ENCODE measurements around the gene CMTM3.
"Not testable (repeated sequence)": the region's sequence is repeated elsewhere in the genome, so short reads cannot be mapped to it uniquely, and the experiment has no call there.

The CMTM3 gene

DNA sequence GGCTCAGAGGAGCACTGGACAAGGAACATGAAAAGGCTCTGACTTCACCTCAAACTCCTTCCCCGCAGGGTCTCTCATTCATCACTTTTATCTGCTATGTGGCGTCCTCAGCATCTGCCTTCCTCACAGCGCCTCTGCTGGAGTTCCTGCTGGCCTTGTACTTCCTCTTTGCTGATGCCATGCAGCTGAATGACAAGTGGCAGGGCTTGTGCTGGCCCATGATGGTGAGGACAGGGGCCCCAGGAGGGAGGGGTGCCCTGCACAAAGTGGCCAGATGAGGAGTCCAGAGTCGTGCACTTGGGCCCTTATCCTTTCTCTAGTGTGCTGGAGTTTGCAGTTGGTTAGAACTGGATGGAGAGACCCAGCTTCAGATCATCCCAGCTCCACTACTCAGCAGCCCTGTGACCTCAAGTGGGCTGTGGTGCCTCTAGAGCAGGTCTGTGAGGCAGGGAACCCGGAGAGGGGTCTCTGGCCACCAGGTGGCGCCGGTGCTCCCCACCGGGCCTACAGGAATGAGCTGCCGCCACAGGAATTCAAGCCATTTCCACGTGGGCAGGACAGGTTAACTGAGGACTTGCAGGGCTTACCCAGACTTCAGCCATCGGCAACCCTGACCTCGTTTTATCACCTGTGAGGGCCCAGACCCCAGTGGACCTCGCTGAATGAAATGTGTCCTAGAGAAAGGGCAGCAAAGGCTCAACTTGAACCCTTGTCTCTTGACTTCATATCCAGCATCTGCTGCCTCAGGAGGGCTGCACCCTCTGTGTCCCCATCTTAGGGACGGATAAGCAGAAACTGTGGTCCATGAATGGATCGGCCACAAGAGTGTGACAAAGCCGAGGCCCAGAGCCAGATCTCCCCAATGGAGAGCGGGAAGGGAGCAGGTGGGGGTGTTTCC, 4.0 kb downstream of the CMTM3 start:
- Mint-ChIP-seq H3K27me3 (peaks cover 8% of the 10 kb centered on the region), H3K9me3 (no peaks in the 10 kb centered on the region), H3K4me1 (ENCODE audit: low read depth) (peaks cover 40% of the 10 kb centered on the region), H3K4me3 (no peak overlapping the region), H3K36me3 (ENCODE audit: low read depth) (peaks cover 86% of the 10 kb centered on the region), H3K27ac (peak overlapping the region; percentile 66)
- intact Hi-C loops (cut with micrococcal nuclease), result loop anchor here (5.0 kb wide), 3 partner anchors 86 to 201 kb away; partner anchors contain the start of gene CMTM4

DNA sequence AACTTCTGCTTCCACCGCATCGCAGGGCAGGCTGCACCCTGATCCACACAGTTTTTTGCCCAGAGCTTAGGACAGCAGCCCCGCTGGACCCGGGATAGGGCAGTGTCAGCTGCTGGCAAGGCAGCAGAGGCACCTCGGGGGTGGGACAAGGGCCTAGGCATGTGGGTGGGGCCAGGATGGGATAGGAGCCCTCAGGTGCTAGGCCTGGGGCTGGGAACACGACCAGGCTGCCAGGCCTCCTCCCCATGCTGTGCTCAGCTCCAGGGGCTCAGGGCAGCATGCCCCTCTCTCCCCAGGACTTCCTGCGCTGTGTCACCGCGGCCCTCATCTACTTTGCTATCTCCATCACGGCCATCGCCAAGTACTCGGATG, 4.6 kb downstream of the CMTM3 start:
- Mint-ChIP-seq H3K9me3 (no peaks in the 10 kb centered on the region), H3K27ac (no peak overlapping the region), H3K4me1 (ENCODE audit: low read depth) (peaks cover 34% of the 10 kb centered on the region), H3K4me3 (no peak overlapping the region), H3K36me3 (ENCODE audit: low read depth) (peaks cover 87% of the 10 kb centered on the region), H3K27me3 (peaks cover 2% of the 10 kb centered on the region)
- intact Hi-C loops (cut with micrococcal nuclease), result loop anchor here (5.0 kb wide), 3 partner anchors 87 to 202 kb away; partner anchors contain the start of gene CMTM4

DNA sequence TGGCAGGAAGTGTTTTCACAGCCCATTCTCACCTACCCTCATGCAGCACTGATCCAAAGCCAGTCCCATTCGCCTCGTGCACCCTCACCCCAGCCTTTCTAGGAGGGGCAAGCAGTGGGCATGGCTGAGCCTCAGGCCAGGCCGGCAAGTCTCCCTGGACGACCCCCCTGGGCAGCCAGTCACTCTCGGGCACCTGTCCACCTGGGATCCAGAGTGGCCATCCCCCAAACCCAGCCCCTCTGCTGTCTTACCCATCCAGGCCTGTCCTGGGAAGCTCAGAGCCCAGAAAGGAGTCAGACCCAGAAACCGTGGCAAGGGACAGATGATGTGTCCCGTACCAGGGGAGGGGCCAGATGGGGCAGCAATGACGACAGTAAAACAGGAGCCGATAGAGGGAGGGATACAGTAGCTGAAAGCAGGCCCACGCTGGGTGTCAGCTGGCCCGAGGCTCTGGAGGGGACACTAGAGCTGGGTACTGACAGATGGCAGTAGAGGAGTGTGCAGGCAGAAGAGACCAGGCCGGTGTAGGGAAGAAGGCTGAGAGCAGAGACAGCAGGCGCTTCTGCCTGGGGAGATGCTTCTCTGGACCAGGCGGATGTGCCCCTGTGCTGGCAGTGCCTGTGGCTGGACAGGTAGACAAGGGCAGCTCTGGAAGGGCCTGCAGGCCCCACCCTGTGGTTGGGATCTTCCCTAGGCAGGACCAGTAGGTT, 5.8 kb downstream of the CMTM3 start:
- Mint-ChIP-seq H3K9me3 (no peaks in the 10 kb centered on the region), H3K36me3 (ENCODE audit: low read depth) (peaks cover 95% of the 10 kb centered on the region), H3K27me3 (no peaks in the 10 kb centered on the region), H3K4me1 (ENCODE audit: low read depth) (peaks cover 36% of the 10 kb centered on the region), H3K4me3 (no peak overlapping the region), H3K27ac (no peak overlapping the region)
- intact Hi-C loops (cut with micrococcal nuclease), result no loop called here

GRCh38 chr16:66611911-66612310, 7.4 kb downstream of the CMTM3 start:
- intact Hi-C loops (cut with micrococcal nuclease); H3K9me3 Mint-ChIP-seq; H3K4me3 Mint-ChIP-seq; H3K27ac Mint-ChIP-seq; H3K27me3 Mint-ChIP-seq: not testable (repeated sequence)
- Mint-ChIP-seq H3K4me1 (ENCODE audit: low read depth) (peaks cover 36% of the 10 kb centered on the region), H3K36me3 (ENCODE audit: low read depth) (peaks cover 87% of the 10 kb centered on the region)

DNA sequence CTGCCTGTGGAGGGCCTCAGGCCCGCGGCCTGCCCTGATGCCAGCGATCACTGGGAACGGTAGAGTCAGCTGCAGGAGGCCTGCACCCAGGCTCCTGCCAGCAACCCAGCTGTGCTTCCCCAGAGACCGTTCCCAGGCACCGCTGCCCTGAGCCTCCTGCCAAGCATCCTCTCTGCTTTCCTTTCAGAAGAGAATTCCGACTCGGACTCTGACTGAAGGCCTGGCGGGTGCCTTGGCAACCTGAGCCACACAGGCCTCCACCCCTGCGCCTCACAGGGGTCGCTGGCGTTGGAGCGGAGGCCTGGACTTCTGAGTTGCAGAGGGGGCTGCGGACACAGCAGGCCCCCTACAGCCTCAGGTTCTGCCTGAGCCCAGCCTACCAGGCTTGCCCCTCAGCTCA, 7.9 kb downstream of the CMTM3 start:
- intact Hi-C loops (cut with micrococcal nuclease), result no loop called here
- Mint-ChIP-seq H3K4me1 (ENCODE audit: low read depth) (peaks cover 36% of the 10 kb centered on the region), H3K27me3 (no peaks in the 10 kb centered on the region), H3K27ac (no peak overlapping the region), H3K4me3 (no peak overlapping the region), H3K36me3 (ENCODE audit: low read depth) (peaks cover 84% of the 10 kb centered on the region), H3K9me3 (no peaks in the 10 kb centered on the region)

DNA sequence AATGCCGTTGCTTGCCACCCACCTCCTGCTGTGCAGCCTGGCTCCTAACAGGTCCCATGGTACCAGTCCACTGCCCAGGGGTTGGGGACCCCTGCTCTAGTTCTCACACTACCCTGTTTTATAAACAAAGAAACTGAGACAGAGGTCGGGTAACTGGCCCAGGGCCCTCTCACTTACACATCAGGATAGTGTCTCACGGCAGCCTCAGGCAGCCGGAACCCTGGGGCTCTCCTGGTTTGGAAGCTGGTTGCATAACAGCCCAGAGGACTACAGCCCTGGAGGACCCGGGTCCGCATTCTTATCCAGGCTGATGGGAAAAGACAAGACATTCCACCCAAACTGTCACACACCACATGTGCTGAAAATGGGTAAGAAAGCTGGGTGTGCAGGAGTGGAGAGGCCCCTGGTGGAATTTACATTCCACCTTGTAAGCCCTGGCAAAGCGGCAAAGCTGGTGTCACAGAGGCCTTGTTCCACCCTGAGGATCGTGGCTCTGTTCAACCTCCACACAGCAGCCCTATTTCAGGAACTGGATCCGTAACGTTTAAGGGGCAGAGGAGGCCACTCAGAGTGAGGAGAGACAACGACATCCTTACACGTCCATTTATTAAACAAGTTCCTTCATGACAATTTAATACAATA, 9.8 kb downstream of the CMTM3 start:
- Mint-ChIP-seq H3K27me3 (no peaks in the 10 kb centered on the region), H3K4me3 (no peak overlapping the region), H3K27ac (no peak overlapping the region), H3K36me3 (ENCODE audit: low read depth) (peaks cover 70% of the 10 kb centered on the region), H3K9me3 (no peaks in the 10 kb centered on the region), H3K4me1 (ENCODE audit: low read depth) (peaks cover 26% of the 10 kb centered on the region)
- intact Hi-C loops (cut with micrococcal nuclease), result no loop called here

GRCh38 chr16:66616169-66616568, 11.7 kb downstream of the CMTM3 start:
- Mint-ChIP-seq H3K27ac (peak overlapping the region; percentile 41), H3K9me3 (no peaks in the 10 kb centered on the region), H3K27me3 (no peaks in the 10 kb centered on the region), H3K4me3 (no peak overlapping the region), H3K4me1 (ENCODE audit: low read depth) (peaks cover 31% of the 10 kb centered on the region), H3K36me3 (ENCODE audit: low read depth) (peaks cover 55% of the 10 kb centered on the region)
- intact Hi-C loops (cut with micrococcal nuclease), result no loop called here

GRCh38 chr16:66616592-66616991, 12.1 kb downstream of the CMTM3 start:
- peak overlapping the region; percentile 41 for H3K27ac Mint-ChIP-seq
- no peaks in the 10 kb centered on the region for H3K9me3 Mint-ChIP-seq
- intact Hi-C loops (cut with micrococcal nuclease), result no loop called here

GRCh38 chr16:66617010-66617434, 12.5 kb downstream of the CMTM3 start:
- peaks cover 55% of the 10 kb centered on the region for H3K36me3 Mint-ChIP-seq (ENCODE audit: low read depth)
- peak overlapping the region; percentile 41 for H3K27ac Mint-ChIP-seq
- H3K9me3 Mint-ChIP-seq, result no peaks in the 10 kb centered on the region
- no peak overlapping the region for H3K4me3 Mint-ChIP-seq
- no peaks in the 10 kb centered on the region for H3K27me3 Mint-ChIP-seq
- intact Hi-C loops (cut with micrococcal nuclease), result no loop called here
- peaks cover 31% of the 10 kb centered on the region for H3K4me1 Mint-ChIP-seq (ENCODE audit: low read depth)

More at GRCh38 chr16:66616592-66616991, 12.1 kb downstream of the CMTM3 start:
- H3K4me1 Mint-ChIP-seq (ENCODE audit: low read depth), result peaks cover 31% of the 10 kb centered on the region
- no peaks in the 10 kb centered on the region for H3K27me3 Mint-ChIP-seq
- H3K4me3 Mint-ChIP-seq, result no peak overlapping the region
- H3K36me3 Mint-ChIP-seq (ENCODE audit: low read depth), result peaks cover 55% of the 10 kb centered on the region

DNA sequence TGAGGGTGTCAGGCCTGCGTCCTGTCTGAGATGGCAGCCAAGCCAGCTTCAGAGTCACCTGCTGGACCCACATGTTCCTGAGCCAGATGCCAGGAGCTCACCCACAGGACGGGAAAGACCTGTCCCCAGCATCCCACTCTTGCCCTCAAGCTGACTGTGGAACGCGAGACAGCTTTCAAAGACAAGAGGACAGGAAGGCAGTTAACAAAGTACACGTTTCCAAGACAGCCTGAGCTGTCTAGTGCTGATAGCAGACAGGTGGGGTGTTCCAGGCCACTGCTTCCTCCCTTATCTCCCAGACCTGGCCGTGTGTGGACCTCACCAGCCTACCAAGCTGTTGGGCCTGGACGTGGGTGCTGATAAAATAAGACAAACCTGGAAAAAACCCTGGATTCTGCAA, 13.2 kb downstream of the CMTM3 start:
- H3K27ac Mint-ChIP-seq, result no peak overlapping the region
- H3K4me1 Mint-ChIP-seq (ENCODE audit: low read depth), result peaks cover 31% of the 10 kb centered on the region
- H3K9me3 Mint-ChIP-seq, result no peaks in the 10 kb centered on the region
- intact Hi-C loops (cut with micrococcal nuclease), result no loop called here
- peaks cover 53% of the 10 kb centered on the region for H3K36me3 Mint-ChIP-seq (ENCODE audit: low read depth)
- H3K27me3 Mint-ChIP-seq, result no peaks in the 10 kb centered on the region
- H3K4me3 Mint-ChIP-seq, result no peak overlapping the region

DNA sequence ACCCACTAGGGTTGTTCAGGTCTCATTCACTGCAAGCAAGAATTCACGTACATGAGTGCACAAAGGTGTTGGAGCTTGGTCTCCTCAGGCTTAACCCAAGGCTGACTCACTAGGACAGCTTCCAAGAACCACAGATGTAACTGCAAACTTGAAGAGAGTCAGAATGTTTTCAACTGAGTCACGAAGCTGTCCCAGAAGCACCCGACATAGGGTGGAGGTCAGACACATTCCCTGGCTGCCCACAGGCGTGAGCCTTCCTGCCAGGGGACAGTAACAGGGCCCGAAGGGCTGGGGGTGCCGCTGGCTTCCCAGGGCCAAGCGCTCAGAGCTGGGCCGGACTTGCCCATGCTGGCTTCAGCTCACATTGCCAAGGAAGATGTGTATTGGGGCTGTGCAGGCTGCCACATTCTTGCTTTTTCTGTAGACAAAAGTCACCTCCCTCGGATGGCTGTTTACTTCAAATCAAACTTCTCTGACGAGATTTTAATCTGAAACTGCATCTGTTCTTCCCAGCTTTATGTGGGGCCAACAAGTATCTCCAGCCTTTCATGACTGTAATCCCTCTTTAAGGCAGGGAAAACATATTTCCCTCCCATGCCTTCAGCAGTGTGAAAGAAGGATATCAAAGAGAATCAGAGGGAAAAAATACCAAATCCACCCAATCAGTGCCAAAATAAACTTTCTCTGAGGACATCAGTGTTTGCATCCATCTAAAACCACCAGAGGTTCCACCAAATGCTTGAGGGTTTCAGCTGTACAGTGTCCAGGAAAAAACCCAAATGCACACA, 14.3 kb downstream of the CMTM3 start:
- no peaks in the 10 kb centered on the region for H3K27me3 Mint-ChIP-seq
- no peak overlapping the region for H3K4me3 Mint-ChIP-seq
- peaks cover 31% of the 10 kb centered on the region for H3K4me1 Mint-ChIP-seq (ENCODE audit: low read depth)
- peaks cover 54% of the 10 kb centered on the region for H3K36me3 Mint-ChIP-seq (ENCODE audit: low read depth)
- H3K9me3 Mint-ChIP-seq, result no peaks in the 10 kb centered on the region
- H3K27ac Mint-ChIP-seq, result no peak overlapping the region
- intact Hi-C loops (cut with micrococcal nuclease), result no loop called here

- H3K4me1 Mint-ChIP-seq (ENCODE audit: low read depth), result peaks cover 31% of the 10 kb centered on the region
- H3K36me3 Mint-ChIP-seq (ENCODE audit: low read depth), result peaks cover 46% of the 10 kb centered on the region
- intact Hi-C loops (cut with micrococcal nuclease), result no loop called here
- no peaks in the 10 kb centered on the region for H3K9me3 Mint-ChIP-seq
- no peaks in the 10 kb centered on the region for H3K27me3 Mint-ChIP-seq
- no peak overlapping the region for H3K4me3 Mint-ChIP-seq
- H3K27ac Mint-ChIP-seq, result no peak overlapping the region
Observed at GRCh38 chr16:66619534-66620428, 15.3 kb downstream of the CMTM3 start.

DNA sequence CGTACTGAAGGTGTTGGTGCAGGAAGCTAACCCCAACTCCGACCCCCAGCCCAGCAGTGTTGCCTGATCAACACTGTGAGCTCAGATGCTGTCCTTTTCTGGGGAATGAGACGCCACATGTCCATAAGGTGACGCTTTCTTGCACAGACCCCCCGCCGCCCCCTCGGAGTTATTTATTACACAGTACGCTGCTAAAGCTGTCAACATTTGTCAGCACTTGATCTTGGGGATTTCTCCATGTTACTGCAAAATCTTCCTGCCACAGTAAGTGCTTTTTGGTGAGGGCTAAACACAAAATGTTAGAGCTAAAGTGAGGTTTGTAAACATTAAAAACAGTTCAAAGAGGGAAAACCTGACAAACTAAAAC, 15.9 kb downstream of the CMTM3 start:
- Mint-ChIP-seq H3K27ac (no peak overlapping the region), H3K27me3 (no peaks in the 10 kb centered on the region), H3K36me3 (ENCODE audit: low read depth) (peaks cover 39% of the 10 kb centered on the region), H3K9me3 (no peaks in the 10 kb centered on the region), H3K4me1 (ENCODE audit: low read depth) (peaks cover 25% of the 10 kb centered on the region), H3K4me3 (no peak overlapping the region)
- intact Hi-C loops (cut with micrococcal nuclease), result no loop called here

All from dendritic cell treated with granulocyte-macrophage colony-stimulating factor and Interleukin-4, amounts not matched to agents 40 ng/mL and 50 ng/mL, for 4 days (primary cell).